KMS-11 (cell line): ENCODE measurements around the gene TSPEAR.

ENCODE experiments used
- H2AFZ ChIP-seq: fragments of 200-600 bp; sonication (generic); 2 replicates; pipeline ENCODE4 v1.6.1; 2016; ENCODE audit warnings: antibody characterized with exemption, mixed run types, low read depth
- H3K27ac ChIP-seq: fragments of 200-600 bp; sonication (generic); 2 replicates; pipeline ENCODE4 v1.6.1; 2016; ENCODE audit warnings: mild to moderate bottlenecking, mixed run types
- H3K27me3 ChIP-seq: fragments of 200-600 bp; sonication (generic); 2 replicates; pipeline ENCODE4 v1.6.1; 2017; ENCODE audit warnings: mild to moderate bottlenecking, low read depth, mixed run types, moderate library complexity; ENCODE audit not compliant: insufficient read depth
- H3K36me3 ChIP-seq: fragments of 200-600 bp; sonication (generic); 2 replicates; pipeline ENCODE4 v1.6.1; 2017; ENCODE audit warnings: mild to moderate bottlenecking, mixed run types; ENCODE audit not compliant: insufficient read depth
- H3K4me1 ChIP-seq: fragments of 200-600 bp; sonication (generic); 2 replicates; pipeline ENCODE4 v1.6.1; 2016; ENCODE audit warnings: mild to moderate bottlenecking, low read depth, mixed run types; ENCODE audit not compliant: poor library complexity, severe bottlenecking
- H3K4me2 ChIP-seq: fragments of 200-600 bp; sonication (generic); 2 replicates; pipeline ENCODE4 v1.7.0; 2016; ENCODE audit warnings: mild to moderate bottlenecking, mixed run types
- H3K4me3 ChIP-seq: fragments of 200-600 bp; sonication (generic); IDR thresholded peaks from 2 replicates; pipeline ENCODE4 v1.6.1; 2017; ENCODE audit warnings: low read depth, low read length, mixed read lengths; ENCODE audit not compliant: insufficient read depth
- H3K79me2 ChIP-seq: fragments of 200-600 bp; sonication (generic); 2 replicates; pipeline ENCODE4 v1.6.1; 2016; ENCODE audit warnings: low read depth, mixed run types; ENCODE audit not compliant: insufficient read depth
- H3K9ac ChIP-seq: fragments of 200-600 bp; sonication (generic); 2 replicates; pipeline ENCODE4 v1.6.1; 2016; ENCODE audit warnings: mild to moderate bottlenecking, mixed run types
- H4K20me1 ChIP-seq: fragments of 200-600 bp; sonication (generic); 2 replicates; pipeline ENCODE4 v1.6.1; 2016; ENCODE audit warnings: mild to moderate bottlenecking, mixed run types; ENCODE audit not compliant: insufficient read depth
- CTCF ChIP-seq: fragments of 200-600 bp; sonication (generic); conservative IDR thresholded peaks from 2 replicates; pipeline ENCODE4 v1.6.1; 2017; ENCODE audit warnings: low read depth, mild to moderate bottlenecking, antibody characterized with exemption, low read length, moderate library complexity, mixed read lengths

Gene TSPEAR

GRCh38 chr21:44753357-44753756 lies 42.0 kb upstream of the TSPEAR start:
- Histone ChIP-seq H2AFZ (no peak overlapping the region), H3K27ac (no peak overlapping the region), H3K9ac (no peak overlapping the region), H3K79me2 (no peaks in the 10 kb centered on the region), H3K27me3 (peaks cover 95% of the 10 kb centered on the region), H3K36me3 (no peaks in the 10 kb centered on the region), H4K20me1 (no peaks in the 10 kb centered on the region), H3K4me2 (no peak overlapping the region), H3K4me3 (no peak overlapping the region), H3K4me1 (no peaks in the 10 kb centered on the region)
- TF ChIP-seq CTCF: no peak

- H3K4me3 ChIP-seq: no peak overlapping the region
- no peaks in the 10 kb centered on the region for H4K20me1 ChIP-seq
- no peaks in the 10 kb centered on the region for H3K36me3 ChIP-seq
- no peak overlapping the region for H3K27ac ChIP-seq
- H3K4me1 ChIP-seq: no peaks in the 10 kb centered on the region
- H3K27me3 ChIP-seq: peaks cover 95% of the 10 kb centered on the region
- H2AFZ ChIP-seq: no peak overlapping the region
- no peak overlapping the region for H3K9ac ChIP-seq
- TF ChIP-seq CTCF: no peak
- no peak overlapping the region for H3K4me2 ChIP-seq
- no peaks in the 10 kb centered on the region for H3K79me2 ChIP-seq
These were observed 41.4 kb upstream of the TSPEAR start for GRCh38 chr21:44752671-44753235.

- H3K79me2 ChIP-seq: no peaks in the 10 kb centered on the region
- no peaks in the 10 kb centered on the region for H4K20me1 ChIP-seq
- peaks cover 96% of the 10 kb centered on the region for H3K27me3 ChIP-seq
- H3K4me2 ChIP-seq: no peak overlapping the region
- TF ChIP-seq CTCF: no peak
- H2AFZ ChIP-seq: no peak overlapping the region
- H3K4me3 ChIP-seq: no peak overlapping the region
- no peaks in the 10 kb centered on the region for H3K4me1 ChIP-seq
- H3K27ac ChIP-seq: no peak overlapping the region
- no peak overlapping the region for H3K9ac ChIP-seq
- H3K36me3 ChIP-seq: no peaks in the 10 kb centered on the region
These were observed 40.6 kb upstream of the TSPEAR start for GRCh38 chr21:44751799-44752636.

GRCh38 chr21:44751186-44751798 lies 39.9 kb upstream of the TSPEAR start:
- no peaks in the 10 kb centered on the region for H3K4me1 ChIP-seq
- no peaks in the 10 kb centered on the region for H3K79me2 ChIP-seq
- no peaks in the 10 kb centered on the region for H4K20me1 ChIP-seq
- no peak overlapping the region for H3K4me3 ChIP-seq
- H3K9ac ChIP-seq: no peak overlapping the region
- no peak overlapping the region for H2AFZ ChIP-seq
- no peak overlapping the region for H3K4me2 ChIP-seq
- peaks cover 96% of the 10 kb centered on the region for H3K27me3 ChIP-seq
- TF ChIP-seq CTCF: no peak
- no peak overlapping the region for H3K27ac ChIP-seq
- H3K36me3 ChIP-seq: no peaks in the 10 kb centered on the region
